ENCODE results near the gene RNU11. TPM values are rescaled to one million over a fixed set of nuclear protein-coding genes. Genes with fewer than 3 reads are reported as not detected.

The RNU11 gene
- not detected in 2 replicates for total RNA-seq (2014; rRNA removed; shearing (Covaris generic))
- polyA plus RNA-seq (2016; fragmentation: Nextera tagmentation; extraction: Ambion mirVana), result not detected in 2 replicates
- long read RNA-seq, result 0 reads

DNA sequence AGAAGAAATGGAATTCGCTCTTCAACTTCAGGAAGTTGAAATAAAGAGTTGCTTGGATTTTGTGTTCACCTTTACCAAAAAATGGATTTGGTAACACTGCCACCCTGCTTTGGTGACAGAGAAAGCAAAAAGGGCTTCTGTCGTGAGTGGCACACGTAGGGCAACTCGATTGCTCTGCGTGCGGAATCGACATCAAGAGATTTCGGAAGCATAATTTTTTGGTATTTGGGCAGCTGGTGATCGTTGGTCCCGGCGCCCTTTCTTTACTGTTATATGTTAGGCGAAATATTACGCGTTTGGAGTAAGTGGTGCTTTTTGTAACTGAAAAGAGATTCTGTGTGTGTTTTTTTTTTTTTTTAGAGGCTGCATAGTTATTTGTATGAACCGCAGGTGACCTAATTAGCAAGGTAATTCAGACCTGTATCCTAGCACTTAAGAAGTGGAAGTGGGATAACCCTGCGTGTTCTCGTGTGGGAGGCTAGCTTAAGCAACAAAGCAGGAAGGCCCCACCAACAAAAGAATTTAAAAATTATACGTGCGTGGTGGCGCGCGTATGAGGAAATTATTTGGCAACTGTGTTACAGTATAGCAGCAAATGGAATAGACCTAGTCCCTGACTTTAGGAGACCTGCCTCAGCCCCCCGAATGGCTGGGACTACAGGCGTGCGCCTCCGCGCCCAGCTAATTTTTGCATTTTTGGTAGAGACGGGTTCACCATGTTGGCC lies at the start of gene RNU11:
Gene RNU11, plus strand, starts transcription at position 127 of the 725 bp plus-strand sequence.
- no peak within 1 kb of the TSS for H2AFZ ChIP-seq
- TF ChIP-seq CREB1 (CRISPR knock-in tag; IDR thresholded peaks at IDR 0.05; ENCODE audit: low read depth), result peak; percentile 65
- TF ChIP-seq STAT1 (IDR thresholded peaks at IDR 0.05; ENCODE audit: unreplicated experiment), result no peak
- peak; percentile 77; the same call in 1 of the 2 replicates for TF ChIP-seq ZNF114 (CRISPR knock-in tag; IDR thresholded peaks at IDR 0.05)
- TF ChIP-seq, protein P1, sequence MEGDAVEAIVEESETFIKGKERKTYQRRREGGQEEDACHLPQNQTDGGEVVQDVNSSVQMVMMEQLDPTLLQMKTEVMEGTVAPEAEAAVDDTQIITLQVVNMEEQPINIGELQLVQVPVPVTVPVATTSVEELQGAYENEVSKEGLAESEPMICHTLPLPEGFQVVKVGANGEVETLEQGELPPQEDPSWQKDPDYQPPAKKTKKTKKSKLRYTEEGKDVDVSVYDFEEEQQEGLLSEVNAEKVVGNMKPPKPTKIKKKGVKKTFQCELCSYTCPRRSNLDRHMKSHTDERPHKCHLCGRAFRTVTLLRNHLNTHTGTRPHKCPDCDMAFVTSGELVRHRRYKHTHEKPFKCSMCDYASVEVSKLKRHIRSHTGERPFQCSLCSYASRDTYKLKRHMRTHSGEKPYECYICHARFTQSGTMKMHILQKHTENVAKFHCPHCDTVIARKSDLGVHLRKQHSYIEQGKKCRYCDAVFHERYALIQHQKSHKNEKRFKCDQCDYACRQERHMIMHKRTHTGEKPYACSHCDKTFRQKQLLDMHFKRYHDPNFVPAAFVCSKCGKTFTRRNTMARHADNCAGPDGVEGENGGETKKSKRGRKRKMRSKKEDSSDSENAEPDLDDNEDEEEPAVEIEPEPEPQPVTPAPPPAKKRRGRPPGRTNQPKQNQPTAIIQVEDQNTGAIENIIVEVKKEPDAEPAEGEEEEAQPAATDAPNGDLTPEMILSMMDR (conservative IDR thresholded peaks at IDR 0.05; ENCODE audit: low read depth in 2 of 2), result no peak
- TF ChIP-seq NANOG (IDR thresholded peaks at IDR 0.05; ENCODE audit: borderline replicate concordance), result peak; percentile 48; the same call in 1 of the 2 replicates
- TF ChIP-seq ZNF462 (CRISPR knock-in tag; IDR thresholded peaks at IDR 0.05), result peak; percentile 84
- TF ChIP-seq EZH2phosphoT487 (IDR thresholded peaks at IDR 0.05; ENCODE audit: unreplicated experiment), result no peak
- TF ChIP-seq EZH2 (IDR thresholded peaks at IDR 0.05; ENCODE audit: low read depth, unreplicated experiment), result no peak
- no peak; the same call in 1 of the 2 replicates for TF ChIP-seq ZNF331 (CRISPR knock-in tag; IDR thresholded peaks at IDR 0.05; ENCODE audit: low read depth)
- no peak for TF ChIP-seq JUNB (IDR thresholded peaks at IDR 0.05; ENCODE audit: unreplicated experiment)
- TF ChIP-seq, protein P2, sequence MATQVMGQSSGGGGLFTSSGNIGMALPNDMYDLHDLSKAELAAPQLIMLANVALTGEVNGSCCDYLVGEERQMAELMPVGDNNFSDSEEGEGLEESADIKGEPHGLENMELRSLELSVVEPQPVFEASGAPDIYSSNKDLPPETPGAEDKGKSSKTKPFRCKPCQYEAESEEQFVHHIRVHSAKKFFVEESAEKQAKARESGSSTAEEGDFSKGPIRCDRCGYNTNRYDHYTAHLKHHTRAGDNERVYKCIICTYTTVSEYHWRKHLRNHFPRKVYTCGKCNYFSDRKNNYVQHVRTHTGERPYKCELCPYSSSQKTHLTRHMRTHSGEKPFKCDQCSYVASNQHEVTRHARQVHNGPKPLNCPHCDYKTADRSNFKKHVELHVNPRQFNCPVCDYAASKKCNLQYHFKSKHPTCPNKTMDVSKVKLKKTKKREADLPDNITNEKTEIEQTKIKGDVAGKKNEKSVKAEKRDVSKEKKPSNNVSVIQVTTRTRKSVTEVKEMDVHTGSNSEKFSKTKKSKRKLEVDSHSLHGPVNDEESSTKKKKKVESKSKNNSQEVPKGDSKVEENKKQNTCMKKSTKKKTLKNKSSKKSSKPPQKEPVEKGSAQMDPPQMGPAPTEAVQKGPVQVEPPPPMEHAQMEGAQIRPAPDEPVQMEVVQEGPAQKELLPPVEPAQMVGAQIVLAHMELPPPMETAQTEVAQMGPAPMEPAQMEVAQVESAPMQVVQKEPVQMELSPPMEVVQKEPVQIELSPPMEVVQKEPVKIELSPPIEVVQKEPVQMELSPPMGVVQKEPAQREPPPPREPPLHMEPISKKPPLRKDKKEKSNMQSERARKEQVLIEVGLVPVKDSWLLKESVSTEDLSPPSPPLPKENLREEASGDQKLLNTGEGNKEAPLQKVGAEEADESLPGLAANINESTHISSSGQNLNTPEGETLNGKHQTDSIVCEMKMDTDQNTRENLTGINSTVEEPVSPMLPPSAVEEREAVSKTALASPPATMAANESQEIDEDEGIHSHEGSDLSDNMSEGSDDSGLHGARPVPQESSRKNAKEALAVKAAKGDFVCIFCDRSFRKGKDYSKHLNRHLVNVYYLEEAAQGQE (IDR thresholded peaks at IDR 0.05; ENCODE audit: unreplicated experiment), result no peak
- TF ChIP-seq, protein P3, sequence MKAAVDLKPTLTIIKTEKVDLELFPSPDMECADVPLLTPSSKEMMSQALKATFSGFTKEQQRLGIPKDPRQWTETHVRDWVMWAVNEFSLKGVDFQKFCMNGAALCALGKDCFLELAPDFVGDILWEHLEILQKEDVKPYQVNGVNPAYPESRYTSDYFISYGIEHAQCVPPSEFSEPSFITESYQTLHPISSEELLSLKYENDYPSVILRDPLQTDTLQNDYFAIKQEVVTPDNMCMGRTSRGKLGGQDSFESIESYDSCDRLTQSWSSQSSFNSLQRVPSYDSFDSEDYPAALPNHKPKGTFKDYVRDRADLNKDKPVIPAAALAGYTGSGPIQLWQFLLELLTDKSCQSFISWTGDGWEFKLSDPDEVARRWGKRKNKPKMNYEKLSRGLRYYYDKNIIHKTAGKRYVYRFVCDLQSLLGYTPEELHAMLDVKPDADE (IDR thresholded peaks at IDR 0.05), result peak; percentile 95
- peak; percentile 100 for TF ChIP-seq POLR2AphosphoS5 (IDR thresholded peaks at IDR 0.05; ENCODE audit: low read depth)
- no peaks in the 10 kb centered on the region for H3K27me3 ChIP-seq (ENCODE audit: insufficient read depth)
- H3K36me3 ChIP-seq (ENCODE audit: insufficient read depth), result no peaks in the 10 kb centered on the region
- H3K9me2 ChIP-seq (ENCODE audit: insufficient read depth), result no peaks in the 10 kb centered on the region
- Mint-ChIP-seq H3K9me3 (no peaks in the 10 kb centered on the region), H3K36me3 (ENCODE audit: low read depth) (no peaks in the 10 kb centered on the region; the same call in 2 of the 3 replicates), H3K4me1 (peaks cover 12% of the 10 kb centered on the region), H3K27ac (peak within 1 kb of the TSS; percentile 100), H3K27me3 (ENCODE audit: insufficient read depth, low read depth, poor library complexity) (peaks cover 17% of the 10 kb centered on the region), H3K4me3 (peak within 1 kb of the TSS; percentile 80)
- H3K4me3 ChIP-seq, result peak within 1 kb of the TSS; percentile 42
- H3K4me2 ChIP-seq, result peak within 1 kb of the TSS; percentile 69
- DNase-seq (ENCODE audit: low spot score) (peak; percentile 97), ATAC-seq (peak; percentile 82)
- H3K4me1 ChIP-seq (ENCODE audit: insufficient read depth), result peaks cover 17% of the 10 kb centered on the region
- H4K20me1 ChIP-seq (replicated peaks; ENCODE audit: insufficient read depth), result no peaks in the 10 kb centered on the region
- peak within 1 kb of the TSS; percentile 91 for H3K27ac ChIP-seq (ENCODE audit: low read depth)
- H3F3A ChIP-seq (replicated peaks; ENCODE audit: low read depth), result peaks cover 5% of the 10 kb centered on the region; the same call in 1 of the 2 replicates
- no peaks in the 10 kb centered on the region for H3K79me2 ChIP-seq (replicated peaks; ENCODE audit: insufficient read depth)

Data from GM23338 (cell line).